IMR-90 (cell line): Measurements from ENCODE around the gene KYAT1. TPM values are rescaled to one million over a fixed set of nuclear protein-coding genes. Genes with fewer than 3 reads are reported as not detected.

Source experiments
- ATAC-seq: fragments of 200-7000 bp; cut with Tn5 transposase; 2 replicates; pipeline ENCODE4 v1.9.1; 2020; ENCODE audit warnings: low read depth, mild to moderate bottlenecking, moderate library complexity
- BruUV-seq: library from RNA; stranded (reverse); fragments of 400-500 nt; replicated peaks from 2 replicates; lab custom pipeline; 2021; lab: Mats Ljungman, UMichigan
- CTCF ChIA-PET: fragments of 300-600 bp; formaldehyde crosslinking; extraction: SDS; loops from one replicate; lab custom pipeline; 2021; ENCODE audit warnings: antibody characterized with exemption; lab: Yijun Ruan, JAX
- POLR2A ChIA-PET: fragments of 300-600 bp; sonication (Branson Sonifier 250); formaldehyde crosslinking; loops from one replicate; lab custom pipeline; 2022; ENCODE audit warnings: antibody characterized with exemption; ENCODE audit not compliant: unreplicated experiment; lab: Charles Lee
- DNase-seq: peaks from one replicate; pipeline ENCODE4 v3.0.0; 2013
- H2AFZ ChIP-seq: replicated peaks from 2 replicates; pipeline ENCODE3; 2013; ENCODE audit warnings: low read length, mild to moderate bottlenecking; ENCODE audit not compliant: poor library complexity
- H2AK5ac ChIP-seq: 2 replicates; pipeline ENCODE4 v1.6.1; 2013; ENCODE audit warnings: low read depth, low read length, inconsistent platforms
- H2AK9ac ChIP-seq: replicated peaks from 2 replicates; pipeline ENCODE3; 2013; ENCODE audit warnings: mild to moderate bottlenecking, low read depth, low read length, moderate library complexity; ENCODE audit not compliant: poor library complexity
- H2BK120ac ChIP-seq: 2 replicates; pipeline ENCODE4 v1.6.1; 2013; ENCODE audit warnings: low read depth, low read length, inconsistent platforms
- H2BK15ac ChIP-seq: 3 replicates; pipeline ENCODE4 v1.6.1; 2013; ENCODE audit warnings: low read depth, low read length, inconsistent platforms
- H2BK20ac ChIP-seq: 2 replicates; pipeline ENCODE4 v1.6.1; 2013; ENCODE audit warnings: low read depth, mild to moderate bottlenecking, inconsistent platforms, low read length, moderate library complexity
- H2BK5ac ChIP-seq: 2 replicates; pipeline ENCODE4 v1.6.1; 2013; ENCODE audit warnings: mild to moderate bottlenecking, low read depth, low read length, inconsistent platforms; ENCODE audit not compliant: poor library complexity, severe bottlenecking
- H3K14ac ChIP-seq: replicated peaks from 2 replicates; pipeline ENCODE4 v1.6.1; 2013; ENCODE audit warnings: low read depth, low read length, inconsistent platforms
- H3K18ac ChIP-seq: 2 replicates; pipeline ENCODE4 v1.6.1; 2013; ENCODE audit warnings: low read depth, low read length, control low read depth
- H3K23ac ChIP-seq: 2 replicates; pipeline ENCODE4 v1.6.1; 2013; ENCODE audit warnings: low read depth, low read length, inconsistent platforms
- H3K27ac ChIP-seq: 2 replicates; pipeline ENCODE4 v1.5.1; 2013; ENCODE audit warnings: mild to moderate bottlenecking, control low read depth, low read length; ENCODE audit not compliant: insufficient read depth
- H3K27me3 ChIP-seq: 2 replicates; pipeline ENCODE4 v1.6.1; 2013; ENCODE audit warnings: low read length; ENCODE audit not compliant: control insufficient read depth, insufficient read depth
- H3K36me3 ChIP-seq: 2 replicates; pipeline ENCODE4 v1.6.1; 2013; ENCODE audit warnings: low read length, mixed read lengths; ENCODE audit not compliant: control insufficient read depth, insufficient read depth
- H3K4ac ChIP-seq: 2 replicates; pipeline ENCODE4 v1.6.1; 2013; ENCODE audit warnings: low read depth, low read length, inconsistent platforms
- H3K4me1 ChIP-seq: 2 replicates; pipeline ENCODE4 v1.6.1; 2013; ENCODE audit warnings: low read length, mixed read lengths; ENCODE audit not compliant: control insufficient read depth, insufficient read depth
- H3K4me2 ChIP-seq: 2 replicates; pipeline ENCODE4 v1.6.1; 2013; ENCODE audit warnings: low read depth, mild to moderate bottlenecking, control low read depth, low read length, moderate library complexity
- H3K4me3 ChIP-seq: 2 replicates; pipeline ENCODE4 v1.5.1; 2013; ENCODE audit warnings: low read depth, mild to moderate bottlenecking, control low read depth, low read length, moderate library complexity; ENCODE audit not compliant: insufficient read depth
- H3K56ac ChIP-seq: 2 replicates; pipeline ENCODE4 v1.6.1; 2013; ENCODE audit warnings: low read length, inconsistent platforms; ENCODE audit not compliant: insufficient read depth; ENCODE audit errors: extremely low read depth
- H3K79me1 ChIP-seq, 2 experiments: 2 replicates each; pipeline ENCODE4 v1.6.1; 2013; ENCODE audit warnings: low read length in 2 of 2, inconsistent platforms in 1 of 2, low read depth in 1 of 2
- H3K9ac ChIP-seq: 2 replicates; pipeline ENCODE4 v1.6.1; 2013; ENCODE audit warnings: low read depth, low read length, control low read depth
- H3K9me1 ChIP-seq: 2 replicates; pipeline ENCODE4 v1.6.1; 2013; ENCODE audit warnings: low read length, inconsistent platforms; ENCODE audit not compliant: insufficient read depth
- H3K9me3 ChIP-seq: 2 replicates; pipeline ENCODE4 v1.6.1; 2013; ENCODE audit warnings: low read length; ENCODE audit not compliant: control insufficient read depth, insufficient read depth
- H4K20me1 ChIP-seq: 2 replicates; pipeline ENCODE4 v1.6.1; 2013; ENCODE audit warnings: low read length, inconsistent platforms; ENCODE audit not compliant: insufficient read depth
- H4K5ac ChIP-seq: 2 replicates; pipeline ENCODE4 v1.6.1; 2013; ENCODE audit warnings: mild to moderate bottlenecking, low read depth, low read length, control low read depth
- H4K8ac ChIP-seq, 2 experiments: 2 replicates each; pipeline ENCODE4 v1.6.1; 2013; ENCODE audit warnings: low read depth in 2 of 2, low read length in 2 of 2, control low read depth in 1 of 2, inconsistent platforms in 1 of 2
- H4K91ac ChIP-seq: 2 replicates; pipeline ENCODE4 v1.6.1; 2013; ENCODE audit warnings: low read depth, low read length, inconsistent platforms; ENCODE audit not compliant: insufficient read depth
- BHLHE40 ChIP-seq: fragments of 150-350 bp; IDR thresholded peaks from 2 replicates; pipeline ENCODE4 v1.6.1; 2016; ENCODE audit warnings: mild to moderate bottlenecking, low read depth, low read length
- CEBPB ChIP-seq: IDR thresholded peaks from 2 replicates; pipeline ENCODE4 v1.6.1; 2012; ENCODE audit warnings: low read depth, low read length, improper control_type of control experiment
- CHD1 ChIP-seq: IDR thresholded peaks from 2 replicates; pipeline ENCODE4 v1.6.1; 2012; ENCODE audit warnings: low read depth, low read length, improper control_type of control experiment
- CTCF ChIP-seq: conservative IDR thresholded peaks from 2 replicates; pipeline ENCODE4 v1.5.1; 2012; ENCODE audit warnings: mild to moderate bottlenecking, low read depth, low read length, improper control_type of control experiment
- ELK1 ChIP-seq: fragments of 150-350 bp; IDR thresholded peaks from 2 replicates; pipeline ENCODE4 v1.6.1; 2016; ENCODE audit warnings: low read depth, mild to moderate bottlenecking, low read length, moderate library complexity, borderline replicate concordance
- FOS ChIP-seq: fragments of 150-350 bp; IDR thresholded peaks from 2 replicates; pipeline ENCODE4 v1.6.1; 2016; ENCODE audit warnings: low read depth, low read length
- MAFK ChIP-seq: IDR thresholded peaks from 2 replicates; pipeline ENCODE4 v1.6.1; 2012; ENCODE audit warnings: low read depth, low read length, improper control_type of control experiment
- MAZ ChIP-seq: IDR thresholded peaks from 2 replicates; pipeline ENCODE4 v1.6.1; 2012; ENCODE audit warnings: low read depth, mild to moderate bottlenecking, low read length, improper control_type of control experiment, moderate library complexity, borderline replicate concordance
- MXI1 ChIP-seq: IDR thresholded peaks from 2 replicates; pipeline ENCODE4 v1.6.1; 2012; ENCODE audit warnings: low read depth, mild to moderate bottlenecking, low read length, moderate library complexity, borderline replicate concordance
- NFE2L2 ChIP-seq: fragments of 150-350 bp; IDR thresholded peaks from 2 replicates; pipeline ENCODE4 v1.6.1; 2016; ENCODE audit warnings: low read depth, mild to moderate bottlenecking, low read length
- POLR2A ChIP-seq: IDR thresholded peaks from 2 replicates; pipeline ENCODE4 v1.6.1; 2012; ENCODE audit warnings: mild to moderate bottlenecking, low read depth, low read length
- RAD21 ChIP-seq: IDR thresholded peaks from 2 replicates; pipeline ENCODE4 v1.6.1; 2012; ENCODE audit warnings: low read length, improper control_type of control experiment
- RCOR1 ChIP-seq: IDR thresholded peaks from 2 replicates; pipeline ENCODE4 v1.6.1; 2012; ENCODE audit warnings: mild to moderate bottlenecking, low read length, improper control_type of control experiment; ENCODE audit not compliant: insufficient replicate concordance
- RFX5 ChIP-seq: IDR thresholded peaks from 2 replicates; pipeline ENCODE4 v1.8.0; 2012; ENCODE audit warnings: low read depth, mild to moderate bottlenecking, low read length, moderate library complexity
- SMC3 ChIP-seq: fragments of 150-350 bp; IDR thresholded peaks from 2 replicates; pipeline ENCODE4 v1.6.1; 2016; ENCODE audit warnings: low read depth, mild to moderate bottlenecking, antibody characterized with exemption, low read length, moderate library complexity
- USF2 ChIP-seq: fragments of 150-350 bp; IDR thresholded peaks from 2 replicates; pipeline ENCODE4 v1.6.1; 2017; ENCODE audit warnings: mild to moderate bottlenecking, antibody characterized with exemption, low read length, low read depth
- WGBS, 2 experiments: methylation state at CpG; one replicate each; pipeline versions ENCODE4 v1.1.5 to v1.1.7; 2013; ENCODE audit warnings: missing lambda C conversion rate in 2 of 2; ENCODE audit not compliant: insufficient read length in 1 of 2; ENCODE audit errors: extremely low coverage in 2 of 2; 5-methylcytosine and 5-hydroxymethylcytosine counted together
- dilution Hi-C: fragments of 300-500 bp; cut with HindIII; formaldehyde crosslinking; loops from one replicate; pipeline ENCODE4 v1.14.3; 2018; ENCODE audit warnings: low sequenced_read_pairs; ENCODE audit not compliant: unreplicated experiment
- in situ Hi-C: fragments of 300-500 bp; cut with MboI; formaldehyde crosslinking; loops from 3 replicates; pipeline ENCODE4 v1.14.3; 2019; ENCODE audit warnings: low sequenced_read_pairs, inconsistent platforms, mixed read lengths
- intact Hi-C: fragments of 100-400 bp; cut with micrococcal nuclease; formaldehyde crosslinking; loops from 2 replicates; pipeline ENCODE4 v1.10.0; 2022
- polyA plus RNA-seq, 3 experiments: library from polyadenylated mRNA; depleted of rRNA; stranded (reverse); fragments of >200 nt; gene quantifications; 2 replicates each; pipeline ENCODE4 v1.2.3, GENCODE V29; 2012; ENCODE audit warnings: low replicate concordance in 1 of 3
- total RNA-seq: library from RNA; depleted of rRNA; stranded (reverse); fragments of >200 nt; gene quantifications from 2 replicates; pipeline ENCODE4 v1.2.3, GENCODE V29; 2012

KYAT1 gene
- total and polyA plus RNA-seq, 2 of the 4 experiments (the other 2 are of a cell fraction), result 6.8 to 9.5 TPM

GRCh38 chr9:128798896-128799295 is 82.9 kb downstream of the KYAT1 start:
- TF ChIP-seq NFE2L2 (no peak), ELK1 (no peak), SMC3 (no peak), RCOR1 (no peak), MAZ (no peak), POLR2A (no peak), RAD21 (no peak), RFX5 (no peak), CHD1 (no peak), MXI1 (no peak), BHLHE40 (no peak), MAFK (no peak), USF2 (no peak), CTCF (no peak), FOS (no peak), CEBPB (no peak)
- no peaks in the 10 kb centered on the region for H3K9me1 ChIP-seq
- H2BK15ac ChIP-seq, result no peak overlapping the region
- no peak overlapping the region for H3K23ac ChIP-seq
- H3K79me1 ChIP-seq, result 0 out of 4 replicates have a peak, but pooled peaks cover 0 to 3% of the 10 kb centered on the region in 2 experiments
- H3K27me3 ChIP-seq, result no peaks in the 10 kb centered on the region
- H4K5ac ChIP-seq, result no peak overlapping the region
- no peak overlapping the region for H4K8ac ChIP-seq
- H3K27ac ChIP-seq, result no peak overlapping the region
- no peaks in the 10 kb centered on the region for H3K4me1 ChIP-seq
- no peak overlapping the region for H3K56ac ChIP-seq
- in situ Hi-C loops (no loop called here), dilution Hi-C loops (no loop called here), intact Hi-C loops (no loop called here)
- H2AK9ac ChIP-seq, result no peak overlapping the region
- CTCF ChIA-PET, result interaction anchor here (0.6 kb wide), 1 partner anchor 10 kb away, joined by 5 read pairs; no protein-coding TSS in a partner anchor
- DNase-seq, result no peak
- no peak overlapping the region for H3K4me3 ChIP-seq
- 96% methylated on average over 7 of the region's 8 CpGs; no CpG with 5 or more reads in 1 of the 2 experiments for WGBS, 2 experiments
- no peak overlapping the region for H3K4ac ChIP-seq
- H4K91ac ChIP-seq, result no peak overlapping the region
- no peak overlapping the region for H2AFZ ChIP-seq
- POLR2A ChIA-PET, result no interaction called here
- no TSS peak for BruUV-seq
- no peak overlapping the region for H3K4me2 ChIP-seq
- H3K18ac ChIP-seq, result no peak overlapping the region
- no peak overlapping the region for H2BK5ac ChIP-seq
- H2BK120ac ChIP-seq, result no peak overlapping the region
- no peak overlapping the region for H2AK5ac ChIP-seq
- H3K36me3 ChIP-seq, result peaks cover 54% of the 10 kb centered on the region
- no peak overlapping the region for H3K14ac ChIP-seq
- H3K9ac ChIP-seq, result no peak overlapping the region
- H2BK20ac ChIP-seq, result no peak overlapping the region
- no peaks in the 10 kb centered on the region for H4K20me1 ChIP-seq
- no peak for ATAC-seq
- H3K9me3 ChIP-seq, result no peaks in the 10 kb centered on the region
